HepG2 (cell line): ENCODE measurements around the gene UBE2L6. TPM values are rescaled to one million over a fixed set of nuclear protein-coding genes. Genes with fewer than 3 reads are reported as not detected.

Experiments used
- ATAC-seq: fragments of 200-7000 bp; cut with Tn5 transposase; 3 replicates; pipeline ENCODE4 v1.9.1; 2020; ENCODE audit warnings: mild to moderate bottlenecking, moderate library complexity
- BruUV-seq: library from RNA; stranded (reverse); fragments of 400-500 nt; replicated peaks from 2 replicates; lab custom pipeline; 2021; lab: Mats Ljungman, UMichigan
- CTCF ChIA-PET: fragments of 300-600 bp; formaldehyde crosslinking; extraction: SDS; loops from one replicate; lab custom pipeline; 2021; ENCODE audit warnings: low total read pairs, inconsistent platforms, low intra/inter-chr PET ratio; lab: Yijun Ruan, JAX
- POLR2A ChIA-PET: fragments of 350-600 bp; sonication (Branson Sonifier 250); formaldehyde crosslinking; loops from one replicate; lab custom pipeline; 2020; ENCODE audit warnings: antibody characterized with exemption, inconsistent platforms; lab: Yijun Ruan, JAX
- DNase-seq: peaks from one replicate; pipeline ENCODE4 v3.0.0-alpha.2; 2015; ENCODE audit warnings: low spot score
- FAIRE-seq: peaks from 3 replicates; lab custom pipeline; 2011; peaks lifted over from hg19 to GRCh38; lab: Jason Lieb, UNC
- H2AFZ ChIP-seq: one replicate; pipeline ENCODE4 v1.6.1; 2011; ENCODE audit warnings: low read length, inconsistent platforms
- H3K27ac ChIP-seq: fragments of 300-600 bp; 3 replicates; pipeline ENCODE4 v1.8.0; 2011; ENCODE audit warnings: mixed run types, mild to moderate bottlenecking, mixed read lengths, low read length, inconsistent platforms; ENCODE audit not compliant: insufficient read depth; ENCODE audit errors: extremely low read length
- H3K27me3 ChIP-seq, 2 experiments: fragments of 200-600 bp in 1 of 2; 2 replicates in 1 of 2; 3 replicates in 1 of 2; pipeline versions ENCODE4 v1.6.0 to v1.8.0; 2011; ENCODE audit warnings: low read length in 2 of 2, mild to moderate bottlenecking in 2 of 2, moderate library complexity in 2 of 2, inconsistent platforms in 1 of 2; ENCODE audit not compliant: insufficient read depth in 2 of 2, control insufficient read depth in 1 of 2
- H3K36me3 ChIP-seq, 2 experiments: fragments of 200-600 bp in 1 of 2; replicated peaks in 1 of 2; 2 replicates in 1 of 2; 3 replicates in 1 of 2; pipeline versions ENCODE4 v1.5.1 to v1.8.0; 2011; ENCODE audit warnings: low read length in 2 of 2, inconsistent platforms in 1 of 2; ENCODE audit not compliant: insufficient read depth in 2 of 2, control insufficient read depth in 1 of 2
- H3K4me1 ChIP-seq: 2 replicates; pipeline ENCODE4 v1.5.1; 2012; ENCODE audit warnings: low read length, inconsistent platforms; ENCODE audit not compliant: insufficient read depth
- H3K4me2 ChIP-seq: 2 replicates; pipeline ENCODE4 v1.6.0; 2011; ENCODE audit warnings: low read depth, low read length, inconsistent platforms
- H3K4me3 ChIP-seq, 3 experiments: fragments of 200-600 bp in 1 of 3; sonication (generic), shearing (Covaris generic) in 1 of 3; replicated peaks in 1 of 3; 2 replicates each; pipeline ENCODE4 v1.5.1; 2011 to 2016; ENCODE audit warnings: low read length in 3 of 3, inconsistent platforms in 2 of 3, low read depth in 2 of 3, mild to moderate bottlenecking in 2 of 3, control low read depth in 1 of 3, mixed read lengths in 1 of 3; ENCODE audit not compliant: insufficient read depth in 1 of 3
- H3K79me2 ChIP-seq: one replicate; pipeline ENCODE4 v1.6.1; 2011; ENCODE audit warnings: low read length, inconsistent platforms; ENCODE audit not compliant: insufficient read depth
- H3K9ac ChIP-seq: 2 replicates; pipeline ENCODE4 v1.6.0; 2011; ENCODE audit warnings: mild to moderate bottlenecking, low read depth, low read length, inconsistent platforms; ENCODE audit not compliant: insufficient read depth
- H3K9me3 ChIP-seq: 2 replicates; pipeline ENCODE4 v1.5.1; 2012; ENCODE audit warnings: mild to moderate bottlenecking, low read length
- H4K20me1 ChIP-seq: 2 replicates; pipeline ENCODE4 v1.6.0; 2011; ENCODE audit warnings: inconsistent platforms, mild to moderate bottlenecking, low read length, moderate library complexity; ENCODE audit not compliant: insufficient read depth
- CREM ChIP-seq, 2 experiments: sonication (generic) in 1 of 2; formaldehyde crosslinking in 1 of 2; IDR thresholded peaks; 2 replicates each; pipeline versions ENCODE4 v1.4.0 to v1.6.1; 2016 to 2020; ENCODE audit warnings: antibody characterized with exemption in 1 of 2, mild to moderate bottlenecking in 1 of 2, missing genetic modification reagents in 1 of 2
- ESRRA ChIP-seq: sonication (generic); formaldehyde crosslinking; IDR thresholded peaks from 2 replicates; pipeline ENCODE4 v1.5.1; 2020; ENCODE audit warnings: mild to moderate bottlenecking, low read depth, missing genetic modification reagents
- KLF15 ChIP-seq: sonication (generic); formaldehyde crosslinking; IDR thresholded peaks from 2 replicates; pipeline ENCODE4 v1.8.1; 2023; ENCODE audit warnings: borderline replicate concordance, mild to moderate bottlenecking, inconsistent platforms, missing genetic modification reagents, mixed read lengths
- NR2F6 ChIP-seq, 2 experiments: IDR thresholded peaks; 2 replicates each; pipeline ENCODE4 v1.6.1; 2016; ENCODE audit warnings: antibody characterized with exemption in 1 of 2, mild to moderate bottlenecking in 1 of 2
- NRL ChIP-seq: sonication (generic); formaldehyde crosslinking; IDR thresholded peaks from 2 replicates; pipeline ENCODE4 v1.5.0; 2020; ENCODE audit warnings: missing genetic modification reagents, mild to moderate bottlenecking, moderate library complexity, borderline replicate concordance
- POGZ ChIP-seq: sonication (generic); formaldehyde crosslinking; IDR thresholded peaks from 2 replicates; pipeline ENCODE4 v1.4.0; 2020; ENCODE audit warnings: mild to moderate bottlenecking, missing genetic modification reagents
- RFXAP ChIP-seq: sonication (generic); formaldehyde crosslinking; IDR thresholded peaks from 2 replicates; pipeline ENCODE4 v1.4.0; 2020; ENCODE audit warnings: missing genetic modification reagents, borderline replicate concordance
- SALL1 ChIP-seq: sonication (generic); formaldehyde crosslinking; IDR thresholded peaks from 2 replicates; pipeline ENCODE4 v1.8.0; 2022; ENCODE audit warnings: mild to moderate bottlenecking, missing genetic modification reagents
- SNAPC2 ChIP-seq: sonication (generic); formaldehyde crosslinking; IDR thresholded peaks from 2 replicates; pipeline ENCODE4 v1.8.1; 2022; ENCODE audit warnings: mild to moderate bottlenecking, missing genetic modification reagents
- SOX13 ChIP-seq, 3 experiments: fragments of 450-650 bp in 1 of 3; sonication (generic) in 1 of 3; formaldehyde crosslinking in 1 of 3; IDR thresholded peaks in 2 of 3; conservative IDR thresholded peaks in 1 of 3; 2 replicates each; pipeline versions ENCODE4 v1.5.0 to v1.6.1; 2016 to 2020; ENCODE audit warnings: antibody characterized with exemption in 1 of 3, mild to moderate bottlenecking in 1 of 3, missing compliant biosample characterization in 1 of 3, missing genetic modification reagents in 1 of 3, moderate library complexity in 1 of 3
- TARDBP ChIP-seq: sonication (generic); formaldehyde crosslinking; IDR thresholded peaks from 2 replicates; pipeline ENCODE4 v1.8.0; 2022; ENCODE audit warnings: mild to moderate bottlenecking, missing genetic modification reagents
- YEATS2 ChIP-seq: sonication (generic); formaldehyde crosslinking; IDR thresholded peaks from 2 replicates; pipeline ENCODE4 v1.4.0; 2020; ENCODE audit warnings: missing genetic modification reagents, borderline replicate concordance
- ZNF446 ChIP-seq: sonication (generic); formaldehyde crosslinking; IDR thresholded peaks from 2 replicates; pipeline ENCODE4 v1.5.0; 2020; ENCODE audit warnings: mild to moderate bottlenecking, missing genetic modification reagents
- ZNF549 ChIP-seq: sonication (generic); formaldehyde crosslinking; IDR thresholded peaks from 2 replicates; pipeline ENCODE4 v1.5.0; 2020; ENCODE audit warnings: missing genetic modification reagents
- ZNF782 ChIP-seq: sonication (generic); formaldehyde crosslinking; IDR thresholded peaks from 2 replicates; pipeline ENCODE4 v1.4.0; 2020; ENCODE audit warnings: missing genetic modification reagents, mild to moderate bottlenecking, borderline replicate concordance
- in situ Hi-C: cut with HindIII; loops from 2 replicates; pipeline ENCODE4 v1.10.0; 2017; ENCODE audit warnings: low pct_unique_long_range_greater_than_20kb; ENCODE audit not compliant: extremely low pct_ligation_motif_present
- intact Hi-C: fragments of 100-400 bp; cut with micrococcal nuclease; formaldehyde crosslinking; loops from one replicate; pipeline ENCODE4 v1.10.0; 2022; ENCODE audit not compliant: unreplicated experiment
- polyA plus RNA-seq, 8 experiments: library from polyadenylated mRNA; depleted of rRNA in 3 of 8; stranded (reverse) in 7 of 8; unstranded in 1 of 8; fragments of >200 nt; fragmentation: Illumina TruSeq in 4 of 8; extraction: Trizol in 4 of 8; gene quantifications; 2 replicates each; pipeline versions ENCODE4 v1.2.1 to v1.2.3, GENCODE V29; 2011 to 2016; ENCODE audit warnings: low read depth in 4 of 8, missing spikeins in 1 of 8, mixed read lengths in 1 of 8; ENCODE audit not compliant: insufficient read depth in 1 of 8
- total RNA-seq, 5 experiments: library from RNA; depleted of rRNA; stranded (reverse); fragments of >200 nt; fragmentation: Illumina TruSeq; extraction: Trizol; gene quantifications; 2 replicates each; pipeline ENCODE4 v1.2.3, GENCODE V29; 2016; ENCODE audit warnings: low read depth in 1 of 5
- TF ChIP-seq, protein P1 (sequence below): sonication (generic); formaldehyde crosslinking; IDR thresholded peaks from 2 replicates; pipeline ENCODE4 v1.5.1; 2020; ENCODE audit warnings: missing genetic modification reagents, mild to moderate bottlenecking, borderline replicate concordance
- TF ChIP-seq, protein P2 (sequence below): sonication (generic); formaldehyde crosslinking; IDR thresholded peaks from 2 replicates; pipeline ENCODE4 v1.4.0; 2020; ENCODE audit warnings: missing genetic modification reagents, mild to moderate bottlenecking, borderline replicate concordance
- TF ChIP-seq, protein P3 (sequence below): sonication (generic); formaldehyde crosslinking; IDR thresholded peaks from 2 replicates; pipeline ENCODE4 v1.5.0; 2020; ENCODE audit warnings: missing genetic modification reagents
- TF ChIP-seq, protein P4 (sequence below): sonication (generic); formaldehyde crosslinking; conservative IDR thresholded peaks from 2 replicates; pipeline ENCODE4 v1.4.0; 2020; ENCODE audit warnings: missing genetic modification reagents

Gene UBE2L6
- total and polyA plus RNA-seq, 2 of the 13 experiments (the other 11 are each of a cell fraction or from before 2014, with no cell fraction given) = 30.3 to 30.4 TPM

DNA sequence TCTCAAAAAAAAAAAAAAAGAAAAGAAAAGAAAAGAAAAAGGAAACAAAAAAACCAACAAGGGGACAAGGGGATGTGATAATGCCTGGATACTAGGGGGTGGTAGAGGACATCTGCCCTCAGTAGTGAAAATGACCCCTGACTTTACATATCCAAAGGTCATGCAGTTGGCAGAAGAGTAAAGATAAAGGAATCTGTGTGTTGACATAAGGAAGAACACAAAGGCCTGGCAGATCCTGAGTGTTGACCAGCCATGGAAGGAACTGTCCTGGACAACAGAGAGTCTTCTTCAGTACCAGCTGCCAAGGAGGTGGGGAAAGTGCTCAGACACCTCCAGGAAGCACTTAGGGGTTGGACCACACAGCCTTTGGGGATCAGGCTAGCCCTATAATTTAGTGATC, 64.6 kb downstream of the UBE2L6 start:
- H4K20me1 ChIP-seq = peaks cover 13% of the 10 kb centered on the region
- intact Hi-C loops = no loop called here
- H3K4me1 ChIP-seq = peaks cover 97% of the 10 kb centered on the region
- POLR2A ChIA-PET = interaction anchor here (0.8 to 9.7 kb wide), 3 partner anchors 9 to 137 kb away, joined by 3 to 111 read pairs (median 31); partner anchors contain the start of gene SLC43A1
- BruUV-seq = no TSS peak
- CTCF ChIA-PET = interaction anchor here (1.2 kb wide), 1 partner anchor 12 kb away, joined by 4 read pairs; the partner anchor contains the start of gene SLC43A1
- no peak overlapping the region for H2AFZ ChIP-seq
- H3K9ac ChIP-seq = no peak overlapping the region
- peak; percentile 17 for ATAC-seq
- in situ Hi-C loops = no loop called here
- 0 out of 2 replicates have a peak overlapping the region, but pooled peaks have one; percentile 14 for H3K4me2 ChIP-seq
- peaks cover 14 to 57% of the 10 kb centered on the region in 2 experiments; a peak in 4 of 5 replicates for H3K36me3 ChIP-seq
- H3K79me2 ChIP-seq = peaks cover 54% of the 10 kb centered on the region
- peak overlapping the region; percentile 55 for H3K27ac ChIP-seq
- no peaks in the 10 kb centered on the region for H3K27me3 ChIP-seq
- H3K9me3 ChIP-seq = no peaks in the 10 kb centered on the region
- H3K4me3 ChIP-seq = no peak overlapping the region
- peak; percentile 78 for DNase-seq
- peak; percentile 64 for FAIRE-seq
- TF ChIP-seq CREM (IDR thresholded peaks at IDR 0.05) (peak; percentile 65; the same call in 1 of the 2 replicates), CREM (CRISPR knock-in tag; IDR thresholded peaks at IDR 0.05) (no peak), NR2F6 (IDR thresholded peaks at IDR 0.05) (peak; percentile 97), NR2F6 (CRISPR knock-in tag; IDR thresholded peaks at IDR 0.05) (peak; percentile 97), YEATS2 (peak; percentile 28; the same call in 1 of the 2 replicates), SOX13 (IDR thresholded peaks at IDR 0.05) (peak; percentile 62; the same call in 1 of the 2 replicates), SOX13 (CRISPR knock-in tag; conservative IDR thresholded peaks at IDR 0.05 in 1 of 2, IDR thresholded peaks at IDR 0.05 in 1 of 2) (peak in 1 of 2 experiments; percentile 93; a peak in 2 of 4 replicates), SALL1 (peak; percentile 29; the same call in 1 of the 2 replicates), ESRRA (CRISPR knock-in tag) (peak; percentile 78; the same call in 1 of the 2 replicates), ZNF446 (no peak), SNAPC2 (CRISPR knock-in tag) (no peak), TARDBP (0 out of 2 replicates have a peak, but pooled peaks have one; percentile 44), ZNF782 (no peak), KLF15 (CRISPR knock-in tag) (no peak), ZNF549 (CRISPR knock-in tag) (no peak), POGZ (0 out of 2 replicates have a peak, but pooled peaks have one; percentile 20), RFXAP (no peak), NRL (no peak)
- TF ChIP-seq, protein P1, sequence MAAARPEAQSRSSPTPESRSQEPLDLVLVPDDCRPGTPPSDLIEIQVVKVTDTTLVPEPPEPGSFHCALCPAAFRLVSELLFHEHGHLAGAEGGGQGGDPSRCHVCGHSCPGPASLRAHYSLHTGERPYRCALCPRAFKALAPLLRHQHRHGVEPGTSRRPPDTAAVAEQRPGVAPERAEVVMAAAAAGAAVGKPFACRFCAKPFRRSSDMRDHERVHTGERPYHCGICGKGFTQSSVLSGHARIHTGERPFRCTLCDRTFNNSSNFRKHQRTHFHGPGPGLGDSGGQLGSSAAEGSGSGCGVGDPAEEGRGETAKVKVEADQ (CRISPR knock-in tag) = no peak
- TF ChIP-seq, protein P2, sequence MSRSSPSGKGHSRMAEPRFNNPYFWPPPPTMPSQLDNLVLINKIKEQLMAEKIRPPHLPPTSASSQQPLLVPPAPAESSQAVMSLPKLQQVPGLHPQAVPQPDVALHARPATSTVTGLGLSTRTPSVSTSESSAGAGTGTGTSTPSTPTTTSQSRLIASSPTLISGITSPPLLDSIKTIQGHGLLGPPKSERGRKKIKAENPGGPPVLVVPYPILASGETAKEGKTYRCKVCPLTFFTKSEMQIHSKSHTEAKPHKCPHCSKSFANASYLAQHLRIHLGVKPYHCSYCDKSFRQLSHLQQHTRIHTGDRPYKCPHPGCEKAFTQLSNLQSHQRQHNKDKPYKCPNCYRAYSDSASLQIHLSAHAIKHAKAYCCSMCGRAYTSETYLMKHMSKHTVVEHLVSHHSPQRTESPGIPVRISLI (CRISPR knock-in tag) = peak; percentile 53; the same call in 1 of the 2 replicates
- TF ChIP-seq, protein P3, sequence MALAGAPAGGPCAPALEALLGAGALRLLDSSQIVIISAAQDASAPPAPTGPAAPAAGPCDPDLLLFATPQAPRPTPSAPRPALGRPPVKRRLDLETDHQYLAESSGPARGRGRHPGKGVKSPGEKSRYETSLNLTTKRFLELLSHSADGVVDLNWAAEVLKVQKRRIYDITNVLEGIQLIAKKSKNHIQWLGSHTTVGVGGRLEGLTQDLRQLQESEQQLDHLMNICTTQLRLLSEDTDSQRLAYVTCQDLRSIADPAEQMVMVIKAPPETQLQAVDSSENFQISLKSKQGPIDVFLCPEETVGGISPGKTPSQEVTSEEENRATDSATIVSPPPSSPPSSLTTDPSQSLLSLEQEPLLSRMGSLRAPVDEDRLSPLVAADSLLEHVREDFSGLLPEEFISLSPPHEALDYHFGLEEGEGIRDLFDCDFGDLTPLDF (CRISPR knock-in tag) = no peak
- TF ChIP-seq, protein P4, sequence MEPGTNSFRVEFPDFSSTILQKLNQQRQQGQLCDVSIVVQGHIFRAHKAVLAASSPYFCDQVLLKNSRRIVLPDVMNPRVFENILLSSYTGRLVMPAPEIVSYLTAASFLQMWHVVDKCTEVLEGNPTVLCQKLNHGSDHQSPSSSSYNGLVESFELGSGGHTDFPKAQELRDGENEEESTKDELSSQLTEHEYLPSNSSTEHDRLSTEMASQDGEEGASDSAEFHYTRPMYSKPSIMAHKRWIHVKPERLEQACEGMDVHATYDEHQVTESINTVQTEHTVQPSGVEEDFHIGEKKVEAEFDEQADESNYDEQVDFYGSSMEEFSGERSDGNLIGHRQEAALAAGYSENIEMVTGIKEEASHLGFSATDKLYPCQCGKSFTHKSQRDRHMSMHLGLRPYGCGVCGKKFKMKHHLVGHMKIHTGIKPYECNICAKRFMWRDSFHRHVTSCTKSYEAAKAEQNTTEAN (CRISPR knock-in tag) = 0 out of 2 replicates have a peak, but pooled peaks have one; percentile 39
